MM.1S (cell line): ENCODE results near the gene ARHGAP4.

Experiments
- EZH2 ChIP-seq: fragments of 300-600 bp; sonication (generic); optimal IDR thresholded peaks from 2 replicates; pipeline ENCODE3; 2017; ENCODE audit warnings: low read depth, mild to moderate bottlenecking, antibody characterized with exemption, low read length, mixed read lengths
- EZH2phosphoT487 ChIP-seq: fragments of 300-600 bp; sonication (generic); IDR thresholded peaks from 2 replicates; pipeline ENCODE4 v1.6.1; 2018; ENCODE audit warnings: antibody characterized with exemption, low read length
- TF ChIP-seq, protein P1 (sequence below): fragments of 300-600 bp; sonication (generic); IDR thresholded peaks from 2 replicates; pipeline ENCODE4 v1.5.1; 2016; ENCODE audit warnings: antibody characterized with exemption, low read length, mixed read lengths

DNA sequence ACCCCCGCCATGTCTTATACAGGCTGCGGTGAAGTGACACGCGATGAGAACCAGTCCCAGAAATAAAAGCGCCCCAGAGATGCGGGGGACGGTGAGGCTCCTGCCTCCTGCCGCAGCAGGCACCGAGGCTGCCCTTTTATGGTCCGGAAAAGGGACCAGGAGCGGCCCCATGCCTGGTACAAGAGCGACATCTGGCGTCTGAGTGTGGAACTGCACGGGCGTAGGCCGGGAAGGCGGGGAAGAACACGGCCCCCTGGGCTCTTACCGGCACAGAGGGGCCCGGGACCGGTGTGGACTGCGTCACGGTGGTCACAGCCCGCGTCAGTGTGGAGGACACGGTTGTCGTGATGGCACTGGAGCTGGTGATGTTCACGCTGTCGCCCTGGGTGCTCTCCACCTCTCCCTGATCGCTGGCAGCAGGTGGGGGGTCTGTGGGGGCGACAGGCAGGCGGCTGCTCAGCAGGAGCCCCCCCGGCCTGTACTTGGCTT, 27.3 kb upstream of the ARHGAP4 start:
- TF ChIP-seq, protein P1, sequence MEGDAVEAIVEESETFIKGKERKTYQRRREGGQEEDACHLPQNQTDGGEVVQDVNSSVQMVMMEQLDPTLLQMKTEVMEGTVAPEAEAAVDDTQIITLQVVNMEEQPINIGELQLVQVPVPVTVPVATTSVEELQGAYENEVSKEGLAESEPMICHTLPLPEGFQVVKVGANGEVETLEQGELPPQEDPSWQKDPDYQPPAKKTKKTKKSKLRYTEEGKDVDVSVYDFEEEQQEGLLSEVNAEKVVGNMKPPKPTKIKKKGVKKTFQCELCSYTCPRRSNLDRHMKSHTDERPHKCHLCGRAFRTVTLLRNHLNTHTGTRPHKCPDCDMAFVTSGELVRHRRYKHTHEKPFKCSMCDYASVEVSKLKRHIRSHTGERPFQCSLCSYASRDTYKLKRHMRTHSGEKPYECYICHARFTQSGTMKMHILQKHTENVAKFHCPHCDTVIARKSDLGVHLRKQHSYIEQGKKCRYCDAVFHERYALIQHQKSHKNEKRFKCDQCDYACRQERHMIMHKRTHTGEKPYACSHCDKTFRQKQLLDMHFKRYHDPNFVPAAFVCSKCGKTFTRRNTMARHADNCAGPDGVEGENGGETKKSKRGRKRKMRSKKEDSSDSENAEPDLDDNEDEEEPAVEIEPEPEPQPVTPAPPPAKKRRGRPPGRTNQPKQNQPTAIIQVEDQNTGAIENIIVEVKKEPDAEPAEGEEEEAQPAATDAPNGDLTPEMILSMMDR: peak; percentile 86
- TF ChIP-seq EZH2phosphoT487 (no peak), EZH2 (no peak)
